Stimulated activated naive CD8-positive, alpha-beta T cell treated with anti-CD3 and anti-CD28 coated beads, Interleukin-15, Interleukin-2, amounts not matched to agents 100 ng/mL and 50 ng/mL, for 24 hours (primary cell): ENCODE measurements around the gene CNTN4.

Experiments
- H3K27ac Mint-ChIP-seq: one replicate; pipeline ENCODE4 v1.8.0; 2021; ENCODE audit warnings: mild to moderate bottlenecking, mixed read lengths
- H3K27me3 Mint-ChIP-seq: one replicate; pipeline ENCODE4 v1.8.0; 2021; ENCODE audit warnings: mixed read lengths
- H3K36me3 Mint-ChIP-seq: one replicate; pipeline ENCODE4 v1.8.0; 2021; ENCODE audit warnings: low read depth, mixed read lengths
- H3K4me1 Mint-ChIP-seq: one replicate; pipeline ENCODE4 v1.8.0; 2021; ENCODE audit warnings: low read depth, mixed read lengths
- H3K4me3 Mint-ChIP-seq: one replicate; pipeline ENCODE4 v1.8.0; 2021; ENCODE audit warnings: mild to moderate bottlenecking, mixed read lengths
- H3K9me3 Mint-ChIP-seq: one replicate; pipeline ENCODE4 v1.8.0; 2021; ENCODE audit warnings: mixed read lengths

CNTN4 gene

DNA sequence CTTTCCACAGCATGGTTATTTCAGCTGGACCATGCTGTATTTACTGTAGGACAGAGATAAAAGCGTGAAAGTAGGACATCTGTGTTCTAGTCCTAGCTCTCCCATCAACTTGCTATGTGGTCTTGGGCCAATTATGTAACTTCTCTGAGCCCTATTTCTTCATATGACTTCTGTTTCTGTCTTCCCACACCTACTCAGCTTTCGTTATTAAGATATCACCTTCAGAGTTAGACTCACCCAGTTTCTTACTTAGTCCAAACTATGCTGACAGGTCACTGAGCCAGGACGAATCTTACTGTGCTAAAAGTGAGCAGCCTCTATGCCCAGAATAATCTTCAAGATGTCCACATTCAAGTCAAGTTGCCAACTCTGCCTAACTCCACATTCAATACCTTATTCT is 727.8 kb downstream of the CNTN4 start:
- Mint-ChIP-seq H3K9me3 (no peaks in the 10 kb centered on the region), H3K27ac (no peak overlapping the region), H3K4me3 (no peak overlapping the region), H3K36me3 (no peaks in the 10 kb centered on the region), H3K4me1 (no peaks in the 10 kb centered on the region), H3K27me3 (no peaks in the 10 kb centered on the region)

DNA sequence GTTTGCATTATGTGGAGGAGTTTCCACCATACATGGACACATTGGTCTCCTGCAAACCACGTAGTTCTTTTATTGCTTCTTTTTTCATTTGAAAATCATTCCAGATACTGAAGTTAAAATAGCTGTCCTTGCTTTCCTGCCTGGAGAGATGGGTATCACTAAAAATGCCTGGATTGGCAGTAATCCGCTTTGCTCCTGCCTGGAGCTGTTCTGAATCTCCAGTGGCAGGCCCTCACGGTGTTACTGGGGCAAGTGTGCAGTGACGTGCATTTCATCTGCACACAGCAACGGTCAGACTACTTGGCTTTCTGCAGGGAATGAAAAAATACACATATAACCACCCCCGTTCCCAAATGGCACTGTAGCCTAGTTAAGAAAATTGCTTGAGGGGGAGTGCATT is 738.6 kb downstream of the CNTN4 start:
- Mint-ChIP-seq H3K9me3 (no peaks in the 10 kb centered on the region), H3K4me3 (no peak overlapping the region), H3K4me1 (no peaks in the 10 kb centered on the region), H3K36me3 (no peaks in the 10 kb centered on the region), H3K27ac (no peak overlapping the region), H3K27me3 (no peaks in the 10 kb centered on the region)

DNA sequence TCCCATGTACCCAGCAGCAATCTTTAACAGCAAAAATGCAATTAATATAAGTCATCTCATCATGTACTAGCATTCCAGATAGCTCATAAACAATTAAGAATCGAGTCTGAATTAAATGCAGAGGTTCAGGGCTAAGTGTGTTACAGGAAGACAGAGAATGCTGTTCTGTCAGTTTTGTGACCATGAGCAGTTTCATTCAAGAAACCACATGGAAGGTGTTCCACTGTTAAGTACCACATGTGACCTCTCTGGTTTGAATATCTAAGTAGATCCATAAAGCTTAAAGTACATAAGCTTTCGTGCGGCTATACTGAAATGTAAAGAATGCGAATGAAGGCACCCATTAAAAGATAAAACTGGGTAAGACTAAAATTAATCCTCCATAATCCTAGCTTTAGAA is 739.2 kb downstream of the CNTN4 start:
- Mint-ChIP-seq H3K36me3 (no peaks in the 10 kb centered on the region), H3K27me3 (no peaks in the 10 kb centered on the region), H3K27ac (no peak overlapping the region), H3K4me3 (no peak overlapping the region), H3K9me3 (no peaks in the 10 kb centered on the region), H3K4me1 (no peaks in the 10 kb centered on the region)

DNA sequence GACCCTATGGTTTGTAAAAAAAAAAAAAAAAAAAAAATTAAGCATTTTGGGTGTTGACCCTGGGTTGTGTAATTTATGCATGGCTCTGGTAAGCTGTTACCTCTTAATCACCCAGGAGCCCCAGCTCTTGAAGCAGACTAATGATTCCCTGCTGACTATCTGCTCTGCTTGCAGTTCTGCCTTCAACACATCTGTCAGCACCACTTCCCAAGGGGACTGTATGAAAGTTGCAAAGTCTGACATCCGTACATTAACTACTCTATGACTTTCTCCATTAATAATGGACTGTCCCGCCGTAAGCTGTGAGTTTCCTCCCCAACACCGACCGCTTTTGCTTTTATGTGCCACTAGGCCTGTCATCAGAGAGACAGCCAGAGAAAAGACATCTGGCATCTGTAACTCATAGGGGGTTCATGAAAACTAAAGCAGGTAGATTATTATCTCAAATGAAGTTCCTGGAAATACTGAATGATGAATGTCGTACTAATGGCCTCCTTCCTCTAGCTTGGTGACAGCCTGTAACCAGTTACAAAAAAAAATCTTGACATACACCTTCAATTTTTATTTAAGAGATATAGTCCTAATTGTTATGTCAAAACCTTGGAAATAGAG is 740.0 kb downstream of the CNTN4 start:
- Mint-ChIP-seq H3K4me1 (no peaks in the 10 kb centered on the region), H3K36me3 (no peaks in the 10 kb centered on the region), H3K9me3 (no peaks in the 10 kb centered on the region), H3K27ac (no peak overlapping the region), H3K27me3 (no peaks in the 10 kb centered on the region), H3K4me3 (no peak overlapping the region)

DNA sequence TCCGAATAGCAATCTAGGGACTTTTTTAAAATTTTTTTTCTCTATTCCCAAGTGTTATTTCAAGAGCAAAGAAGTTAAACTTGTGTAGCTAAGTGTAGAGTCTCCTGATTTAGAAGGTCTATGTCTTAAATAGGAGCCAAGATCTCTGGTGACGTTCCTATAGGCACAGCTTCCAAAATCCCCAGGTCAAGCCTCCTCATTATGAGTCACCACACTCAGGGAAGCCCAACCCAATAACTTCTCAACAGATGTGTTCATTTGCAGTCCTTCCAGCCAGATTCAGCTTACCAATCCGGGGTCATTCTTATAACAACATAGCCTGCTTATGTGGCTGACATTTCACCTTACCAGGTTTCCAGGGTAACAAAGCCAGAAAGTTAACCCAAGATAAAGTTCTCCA is 741.2 kb downstream of the CNTN4 start:
- no peak overlapping the region for H3K4me3 Mint-ChIP-seq
- H3K36me3 Mint-ChIP-seq = no peaks in the 10 kb centered on the region
- H3K9me3 Mint-ChIP-seq = no peaks in the 10 kb centered on the region
- H3K27me3 Mint-ChIP-seq = no peaks in the 10 kb centered on the region
- no peak overlapping the region for H3K27ac Mint-ChIP-seq
- no peaks in the 10 kb centered on the region for H3K4me1 Mint-ChIP-seq

DNA sequence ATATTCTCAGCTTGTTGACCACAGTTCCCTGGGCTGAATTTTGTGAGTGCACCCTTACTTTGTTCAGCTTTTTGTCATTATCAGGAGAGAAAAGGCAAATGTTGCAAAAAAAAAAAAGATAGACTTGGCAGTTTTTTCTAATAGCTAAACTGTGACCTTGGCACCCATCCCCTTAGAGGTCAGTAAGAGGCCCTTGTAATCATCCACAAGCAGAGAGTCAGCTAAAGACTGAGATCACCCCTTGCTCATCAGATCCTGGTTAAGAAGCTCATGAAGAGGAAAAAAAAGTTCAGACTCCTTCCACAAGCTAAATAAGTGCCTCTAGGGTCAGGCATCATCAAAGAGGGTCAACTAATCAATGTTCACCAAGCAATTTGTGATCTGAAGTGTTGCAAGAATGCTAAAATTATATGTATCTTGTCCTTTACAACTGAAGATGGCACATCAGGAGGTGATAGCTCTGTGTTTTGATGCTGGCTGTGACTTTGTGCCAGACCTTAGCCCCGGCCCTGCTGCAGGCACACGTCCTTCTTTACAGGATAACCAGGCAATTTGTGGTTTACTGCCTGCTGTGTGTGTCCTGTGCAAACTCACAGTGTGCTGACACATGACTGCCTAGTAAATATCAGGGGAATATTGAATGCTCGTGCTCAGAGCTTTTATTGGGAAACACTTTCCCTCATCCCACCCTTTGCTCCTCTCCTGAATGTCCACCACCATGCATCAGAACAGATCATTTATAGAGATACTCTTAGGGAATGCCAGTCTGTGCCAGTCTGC is 748.6 kb downstream of the CNTN4 start:
- Mint-ChIP-seq H3K27me3 (no peaks in the 10 kb centered on the region), H3K36me3 (no peaks in the 10 kb centered on the region), H3K9me3 (no peaks in the 10 kb centered on the region), H3K27ac (no peak overlapping the region), H3K4me1 (no peaks in the 10 kb centered on the region), H3K4me3 (no peak overlapping the region)

DNA sequence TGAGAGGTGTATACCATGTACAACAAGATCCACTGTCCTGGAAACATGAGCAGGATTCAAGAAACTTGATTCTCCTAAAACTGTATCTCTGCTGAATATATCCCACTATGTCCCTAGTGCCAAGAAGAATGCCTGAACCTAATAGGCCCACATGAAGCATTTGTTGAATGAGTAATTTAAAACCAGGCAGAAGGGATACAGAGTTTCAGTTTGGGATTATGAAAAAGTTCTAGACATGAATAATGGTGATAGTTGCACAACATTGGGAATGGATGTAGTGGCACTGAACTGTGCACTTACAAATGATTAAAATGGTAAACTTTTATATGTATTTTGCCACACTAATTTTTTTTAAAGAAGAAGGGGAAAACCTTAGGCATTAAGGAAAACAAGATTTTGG is 750.4 kb downstream of the CNTN4 start:
- Mint-ChIP-seq H3K27ac (no peak overlapping the region), H3K9me3 (no peaks in the 10 kb centered on the region), H3K36me3 (no peaks in the 10 kb centered on the region), H3K4me3 (no peak overlapping the region), H3K27me3 (no peaks in the 10 kb centered on the region), H3K4me1 (no peaks in the 10 kb centered on the region)

DNA sequence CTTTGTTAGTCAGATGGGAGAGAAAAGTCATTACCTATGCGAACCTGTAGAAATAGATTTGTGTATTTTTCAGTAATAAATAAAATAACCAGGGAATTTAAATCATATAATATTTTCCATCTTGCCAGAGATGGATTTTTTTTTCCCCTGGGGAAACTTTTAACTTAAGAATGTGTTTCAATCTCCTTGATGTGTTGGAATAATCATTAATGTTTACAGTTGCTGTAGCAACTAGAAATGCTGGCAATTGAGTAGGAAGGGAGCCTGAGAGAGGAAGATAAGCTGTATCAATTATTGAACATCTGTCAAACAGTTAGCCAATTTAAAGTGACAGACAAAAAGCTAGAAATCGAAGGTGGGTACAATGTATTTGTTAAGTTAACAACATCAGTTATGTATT is 752.0 kb downstream of the CNTN4 start:
- peaks cover 6% of the 10 kb centered on the region for H3K27me3 Mint-ChIP-seq
- no peaks in the 10 kb centered on the region for H3K36me3 Mint-ChIP-seq
- H3K4me3 Mint-ChIP-seq = no peak overlapping the region
- H3K4me1 Mint-ChIP-seq = no peaks in the 10 kb centered on the region
- H3K27ac Mint-ChIP-seq = no peak overlapping the region
- H3K9me3 Mint-ChIP-seq = no peaks in the 10 kb centered on the region

DNA sequence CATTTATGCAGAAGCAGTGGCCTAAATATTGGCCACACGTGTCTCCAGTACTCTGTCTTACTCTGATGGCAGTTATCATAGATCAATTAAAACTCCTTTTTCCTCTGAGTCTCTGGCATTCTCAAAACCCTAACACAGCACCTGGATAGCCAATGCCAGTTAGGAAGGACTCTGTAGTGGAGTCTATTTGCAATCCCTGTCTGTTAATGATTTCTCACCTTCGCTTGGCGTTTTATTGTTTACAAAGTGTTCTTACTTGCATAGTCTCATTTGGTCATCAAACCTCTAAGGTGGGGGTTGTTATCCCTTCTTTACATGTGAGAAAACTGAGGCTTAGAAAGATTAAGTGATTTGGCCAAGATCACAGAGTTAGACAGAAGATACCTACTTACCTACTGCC is 752.7 kb downstream of the CNTN4 start:
- H3K27ac Mint-ChIP-seq = no peak overlapping the region
- peaks cover 3% of the 10 kb centered on the region for H3K4me1 Mint-ChIP-seq
- no peaks in the 10 kb centered on the region for H3K36me3 Mint-ChIP-seq
- no peaks in the 10 kb centered on the region for H3K9me3 Mint-ChIP-seq
- peaks cover 6% of the 10 kb centered on the region for H3K27me3 Mint-ChIP-seq
- no peak overlapping the region for H3K4me3 Mint-ChIP-seq

DNA sequence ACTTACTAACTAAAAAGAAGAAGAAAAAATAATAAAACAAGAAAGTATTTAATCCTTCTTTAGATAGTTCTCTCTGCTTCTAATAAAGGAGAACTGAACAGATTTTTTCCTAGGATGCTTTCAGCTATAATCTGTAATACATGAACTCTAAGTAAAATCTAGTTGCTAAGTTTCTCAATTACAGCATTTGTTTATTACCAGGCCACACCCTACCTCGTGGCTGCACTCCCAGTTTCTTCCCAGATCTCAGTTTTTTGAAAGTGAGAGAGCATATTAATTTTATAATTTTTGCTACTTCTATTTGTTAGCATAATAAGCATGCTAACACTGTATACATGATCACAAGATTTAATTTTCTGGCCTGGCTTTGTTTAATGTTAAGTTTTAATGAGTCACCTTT is 753.2 kb downstream of the CNTN4 start:
- Mint-ChIP-seq H3K36me3 (no peaks in the 10 kb centered on the region), H3K4me1 (peaks cover 3% of the 10 kb centered on the region), H3K27ac (no peak overlapping the region), H3K9me3 (no peaks in the 10 kb centered on the region), H3K27me3 (peaks cover 6% of the 10 kb centered on the region), H3K4me3 (no peak overlapping the region)

DNA sequence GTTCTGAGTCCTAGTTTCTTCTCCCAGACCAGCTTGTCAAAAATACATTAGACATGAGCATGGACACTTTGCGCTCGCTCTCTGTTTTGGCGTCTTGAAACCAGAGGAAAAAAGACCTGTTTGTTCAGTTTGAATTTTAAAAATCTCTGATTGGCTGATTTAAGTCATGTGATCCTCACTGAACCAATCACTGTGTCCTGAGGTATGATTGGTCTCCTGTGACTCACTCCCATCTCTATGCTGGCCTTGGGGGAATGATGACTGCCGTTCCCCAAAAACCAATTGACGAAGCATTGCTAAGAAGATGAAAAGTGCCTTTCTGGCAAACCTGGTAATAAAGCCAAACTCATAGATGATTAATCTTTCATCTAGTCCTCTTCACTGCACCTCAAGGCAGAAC is 755.0 kb downstream of the CNTN4 start:
- Mint-ChIP-seq H3K27me3 (peaks cover 6% of the 10 kb centered on the region), H3K27ac (no peak overlapping the region), H3K4me1 (peaks cover 3% of the 10 kb centered on the region), H3K9me3 (no peaks in the 10 kb centered on the region), H3K36me3 (no peaks in the 10 kb centered on the region), H3K4me3 (no peak overlapping the region)

DNA sequence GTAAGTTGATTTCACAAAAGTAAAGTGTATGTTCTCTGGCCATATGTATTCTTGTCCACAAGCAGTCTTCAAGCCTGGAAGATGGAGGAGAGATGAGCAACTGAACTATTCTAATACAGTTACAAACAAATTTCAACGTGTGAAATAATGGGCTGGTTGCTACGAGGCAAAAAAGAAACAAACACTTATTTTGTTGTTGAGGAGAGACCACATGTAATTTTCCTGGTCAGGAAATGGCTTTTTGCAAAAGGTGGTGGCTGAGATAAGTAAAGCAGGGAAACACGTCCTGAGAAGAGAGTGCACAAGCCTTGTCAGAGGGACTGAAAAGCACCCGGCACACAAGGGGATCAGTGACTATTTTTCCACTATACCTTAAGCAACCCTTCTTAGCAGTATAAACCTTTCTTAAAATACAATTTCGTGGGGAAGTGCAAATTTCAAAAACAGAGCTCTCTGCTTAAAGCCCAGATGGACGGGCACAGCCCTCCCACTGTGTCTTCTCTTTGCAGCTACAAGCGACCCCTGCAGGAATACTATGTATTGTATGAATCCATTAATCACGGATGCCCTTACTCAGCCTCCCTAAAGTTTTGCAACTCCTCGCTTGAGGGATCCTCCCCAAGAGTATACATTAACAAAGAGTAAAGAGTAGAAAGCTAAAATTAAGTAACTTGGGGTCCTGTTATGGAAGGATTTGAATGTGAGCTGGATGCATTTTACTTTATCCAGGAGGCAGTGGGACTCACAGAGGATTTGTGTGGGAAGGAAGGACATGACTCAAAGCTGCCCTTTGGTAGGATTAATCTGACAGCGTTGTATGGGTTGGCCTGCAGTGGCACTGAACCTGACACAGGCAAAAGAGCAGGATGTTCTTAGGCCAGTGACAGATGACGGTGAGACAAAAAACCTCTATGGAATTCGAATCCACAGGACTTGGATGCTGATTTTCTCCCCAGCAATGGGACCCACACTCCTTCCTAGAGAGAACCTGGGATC is 757.8 kb downstream of the CNTN4 start:
- no peaks in the 10 kb centered on the region for H3K9me3 Mint-ChIP-seq
- H3K36me3 Mint-ChIP-seq = no peaks in the 10 kb centered on the region
- peaks cover 6% of the 10 kb centered on the region for H3K27me3 Mint-ChIP-seq
- H3K27ac Mint-ChIP-seq = no peak overlapping the region
- H3K4me1 Mint-ChIP-seq = peaks cover 3% of the 10 kb centered on the region
- H3K4me3 Mint-ChIP-seq = no peak overlapping the region

DNA sequence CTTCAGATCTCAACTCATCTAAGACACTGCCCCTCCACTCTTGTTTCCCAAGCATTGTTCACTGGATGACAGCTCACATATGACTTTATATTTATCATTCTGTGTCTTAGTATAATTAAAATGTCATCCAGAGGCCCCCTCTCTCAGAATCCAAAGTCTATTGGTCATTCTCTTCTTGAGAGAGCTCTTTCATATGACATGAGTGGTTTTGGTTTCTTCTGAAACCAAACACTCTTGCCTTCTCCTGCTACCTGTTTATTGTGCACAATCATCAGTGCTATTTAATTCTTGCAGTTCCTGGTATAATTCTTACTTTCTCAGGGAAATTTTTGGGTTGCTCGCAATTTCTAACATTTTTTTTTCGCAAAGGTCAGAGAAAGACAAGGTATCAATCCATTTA is 762.0 kb downstream of the CNTN4 start:
- Mint-ChIP-seq H3K27ac (no peak overlapping the region), H3K4me3 (no peak overlapping the region), H3K9me3 (no peaks in the 10 kb centered on the region), H3K36me3 (no peaks in the 10 kb centered on the region), H3K4me1 (peaks cover 3% of the 10 kb centered on the region), H3K27me3 (peaks cover 4% of the 10 kb centered on the region)

DNA sequence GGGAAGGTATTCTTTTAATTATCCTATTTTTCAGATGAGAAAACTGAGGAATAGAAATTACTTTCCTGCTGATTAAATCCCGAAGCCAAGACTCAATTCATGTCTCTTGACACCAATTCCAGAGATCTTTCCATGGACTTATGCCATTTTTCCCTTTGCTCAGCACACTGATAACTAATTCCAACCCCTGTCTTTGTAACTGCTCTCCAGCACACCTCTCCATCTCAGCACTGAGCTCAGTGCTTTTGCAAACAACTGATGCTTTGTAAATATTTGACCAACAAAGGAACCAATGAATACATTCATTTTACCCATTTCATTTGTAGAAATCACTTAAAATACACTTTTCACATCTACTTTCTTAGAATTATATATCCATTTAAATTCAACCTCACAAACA is 762.5 kb downstream of the CNTN4 start:
- peaks cover 1% of the 10 kb centered on the region for H3K4me1 Mint-ChIP-seq
- no peaks in the 10 kb centered on the region for H3K9me3 Mint-ChIP-seq
- H3K27ac Mint-ChIP-seq = no peak overlapping the region
- H3K4me3 Mint-ChIP-seq = no peak overlapping the region
- peaks cover 3% of the 10 kb centered on the region for H3K27me3 Mint-ChIP-seq
- no peaks in the 10 kb centered on the region for H3K36me3 Mint-ChIP-seq

DNA sequence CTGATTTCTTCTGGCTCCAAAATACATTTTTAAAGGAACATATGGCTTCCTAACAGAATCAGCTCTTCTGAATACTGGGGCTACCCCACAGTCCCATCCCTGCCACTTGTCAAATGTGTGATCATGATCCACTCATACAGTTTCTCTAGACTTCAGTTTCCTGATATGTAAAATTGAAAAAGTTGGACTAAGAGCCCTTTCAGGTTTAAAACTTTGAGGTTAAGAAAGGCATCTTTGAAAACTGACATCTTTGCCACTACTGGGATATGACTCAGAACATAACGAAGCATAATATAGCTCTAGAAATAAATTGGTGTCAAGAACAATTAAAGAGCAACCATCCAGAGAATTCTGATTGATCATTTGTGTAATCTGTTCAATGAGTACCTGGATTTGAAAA is 763.3 kb downstream of the CNTN4 start:
- Mint-ChIP-seq H3K27me3 (peaks cover 3% of the 10 kb centered on the region), H3K9me3 (no peaks in the 10 kb centered on the region), H3K4me3 (no peak overlapping the region), H3K27ac (no peak overlapping the region), H3K4me1 (no peaks in the 10 kb centered on the region), H3K36me3 (no peaks in the 10 kb centered on the region)
